Measurements from ENCODE around the gene LZTS2.

LZTS2 gene

GRCh38 chr10:101021239-101021638, 21.6 kb downstream of the LZTS2 start:
- Histone ChIP-seq H3K18ac (ENCODE audit: low read length) (no peak overlapping the region), H3K4me2 (ENCODE audit: low read length) (no peak overlapping the region), H3K4me1 (ENCODE audit: control insufficient read depth, low read depth, low read length) (peaks cover 4% of the 10 kb centered on the region), H4K8ac (ENCODE audit: low read depth, low read length) (no peak overlapping the region), H3K27me3 (ENCODE audit: insufficient read depth, low read length, poor library complexity) (peaks cover 8% of the 10 kb centered on the region), H2BK5ac (ENCODE audit: low read length) (no peak overlapping the region), H2AK5ac (ENCODE audit: low read length) (no peak overlapping the region), H3K4ac (ENCODE audit: low read depth, low read length) (no peak overlapping the region), H3K27ac (ENCODE audit: low read depth, low read length) (no peak overlapping the region), H3K36me3 (ENCODE audit: control insufficient read depth, insufficient read depth, low read length) (no peaks in the 10 kb centered on the region), H3K79me1 (ENCODE audit: low read length) (no peaks in the 10 kb centered on the region), H3K9ac (ENCODE audit: low read length) (no peak overlapping the region), H3K79me2 (ENCODE audit: control insufficient read depth, insufficient read depth, low read length) (no peaks in the 10 kb centered on the region), H3K23ac (ENCODE audit: low read length) (no peak overlapping the region), H2BK15ac (replicated peaks; ENCODE audit: low read depth) (no peak overlapping the region), H3K4me3 (ENCODE audit: low read length) (no peak overlapping the region), H4K5ac (ENCODE audit: low read length) (no peak overlapping the region), H2BK120ac (ENCODE audit: low read depth, low read length) (no peak overlapping the region), H3K56ac (ENCODE audit: low read length) (no peak overlapping the region)
- no peak for DNase-seq
- no CpG with 5 or more reads among the region's 4 CpGs for WGBS (ENCODE audit: extremely low coverage, insufficient coverage, low lambda C conversion rate)

GRCh38 chr10:101021692-101022251, 22.2 kb downstream of the LZTS2 start:
- no peak overlapping the region for H3K23ac ChIP-seq (ENCODE audit: low read length)
- H2BK5ac ChIP-seq (ENCODE audit: low read length): no peak overlapping the region
- no peak overlapping the region for H2BK15ac ChIP-seq (replicated peaks; ENCODE audit: low read depth)
- no peak overlapping the region for H2BK120ac ChIP-seq (ENCODE audit: low read depth, low read length)
- no peak overlapping the region for H3K27ac ChIP-seq (ENCODE audit: low read depth, low read length)
- no peak for DNase-seq
- H3K18ac ChIP-seq (ENCODE audit: low read length): no peak overlapping the region
- no peak overlapping the region for H3K9ac ChIP-seq (ENCODE audit: low read length)
- H3K4me1 ChIP-seq (ENCODE audit: control insufficient read depth, low read depth, low read length): peaks cover 4% of the 10 kb centered on the region
- no peaks in the 10 kb centered on the region for H3K79me1 ChIP-seq (ENCODE audit: low read length)
- H4K5ac ChIP-seq (ENCODE audit: low read length): no peak overlapping the region
- no peak overlapping the region for H3K4me2 ChIP-seq (ENCODE audit: low read length)
- no peak overlapping the region for H3K4ac ChIP-seq (ENCODE audit: low read depth, low read length)
- H3K56ac ChIP-seq (ENCODE audit: low read length): no peak overlapping the region
- no peak overlapping the region for H4K8ac ChIP-seq (ENCODE audit: low read depth, low read length)
- H3K4me3 ChIP-seq (ENCODE audit: low read length): no peak overlapping the region
- WGBS (ENCODE audit: extremely low coverage, insufficient coverage, low lambda C conversion rate): no CpG with 5 or more reads among the region's 11 CpGs
- peaks cover 8% of the 10 kb centered on the region for H3K27me3 ChIP-seq (ENCODE audit: insufficient read depth, low read length, poor library complexity)
- H2AK5ac ChIP-seq (ENCODE audit: low read length): no peak overlapping the region
- H3K36me3 ChIP-seq (ENCODE audit: control insufficient read depth, insufficient read depth, low read length): no peaks in the 10 kb centered on the region
- no peaks in the 10 kb centered on the region for H3K79me2 ChIP-seq (ENCODE audit: control insufficient read depth, insufficient read depth, low read length)

GRCh38 chr10:101022967-101023705, 23.5 kb downstream of the LZTS2 start:
- Histone ChIP-seq H3K79me1 (ENCODE audit: low read length) (no peaks in the 10 kb centered on the region), H3K4me3 (ENCODE audit: low read length) (no peak overlapping the region), H3K27ac (ENCODE audit: low read depth, low read length) (no peak overlapping the region), H3K4me2 (ENCODE audit: low read length) (no peak overlapping the region), H2BK5ac (ENCODE audit: low read length) (no peak overlapping the region), H3K27me3 (ENCODE audit: insufficient read depth, low read length, poor library complexity) (peaks cover 2% of the 10 kb centered on the region), H2BK120ac (ENCODE audit: low read depth, low read length) (no peak overlapping the region), H3K36me3 (ENCODE audit: control insufficient read depth, insufficient read depth, low read length) (no peaks in the 10 kb centered on the region), H3K56ac (ENCODE audit: low read length) (no peak overlapping the region), H2AK5ac (ENCODE audit: low read length) (no peak overlapping the region), H2BK15ac (replicated peaks; ENCODE audit: low read depth) (no peak overlapping the region), H3K79me2 (ENCODE audit: control insufficient read depth, insufficient read depth, low read length) (no peaks in the 10 kb centered on the region), H3K4ac (ENCODE audit: low read depth, low read length) (no peak overlapping the region), H4K5ac (ENCODE audit: low read length) (no peak overlapping the region), H3K4me1 (ENCODE audit: control insufficient read depth, low read depth, low read length) (peaks cover 4% of the 10 kb centered on the region), H3K18ac (ENCODE audit: low read length) (no peak overlapping the region), H3K9ac (ENCODE audit: low read length) (no peak overlapping the region), H4K8ac (ENCODE audit: low read depth, low read length) (no peak overlapping the region), H3K23ac (ENCODE audit: low read length) (no peak overlapping the region)
- DNase-seq: no peak
- WGBS (ENCODE audit: extremely low coverage, insufficient coverage, low lambda C conversion rate): no CpG with 5 or more reads among the region's 15 CpGs

GRCh38 chr10:101027106-101027720, 27.6 kb downstream of the LZTS2 start:
- Histone ChIP-seq H3K4me2 (ENCODE audit: low read length) (no peak overlapping the region), H3K79me2 (ENCODE audit: control insufficient read depth, insufficient read depth, low read length) (no peaks in the 10 kb centered on the region), H3K9ac (ENCODE audit: low read length) (no peak overlapping the region), H3K27me3 (ENCODE audit: insufficient read depth, low read length, poor library complexity) (no peaks in the 10 kb centered on the region), H2BK120ac (ENCODE audit: low read depth, low read length) (no peak overlapping the region), H3K27ac (ENCODE audit: low read depth, low read length) (no peak overlapping the region), H3K36me3 (ENCODE audit: control insufficient read depth, insufficient read depth, low read length) (no peaks in the 10 kb centered on the region), H3K23ac (ENCODE audit: low read length) (no peak overlapping the region), H3K56ac (ENCODE audit: low read length) (peak overlapping the region; percentile 64), H3K4me3 (ENCODE audit: low read length) (no peak overlapping the region), H3K4ac (ENCODE audit: low read depth, low read length) (no peak overlapping the region), H2BK15ac (replicated peaks; ENCODE audit: low read depth) (no peak overlapping the region), H2AK5ac (ENCODE audit: low read length) (no peak overlapping the region), H4K5ac (ENCODE audit: low read length) (no peak overlapping the region), H3K18ac (ENCODE audit: low read length) (no peak overlapping the region), H3K79me1 (ENCODE audit: low read length) (no peaks in the 10 kb centered on the region), H3K4me1 (ENCODE audit: control insufficient read depth, low read depth, low read length) (peaks cover 6% of the 10 kb centered on the region), H2BK5ac (ENCODE audit: low read length) (no peak overlapping the region), H4K8ac (ENCODE audit: low read depth, low read length) (no peak overlapping the region)
- peak; percentile 22 for DNase-seq
- WGBS (ENCODE audit: extremely low coverage, insufficient coverage, low lambda C conversion rate): no CpG with 5 or more reads among the region's 10 CpGs

GRCh38 chr10:101028446-101029337, 29.1 kb downstream of the LZTS2 start:
- no peak overlapping the region for H3K9ac ChIP-seq (ENCODE audit: low read length)
- no peak overlapping the region for H2AK5ac ChIP-seq (ENCODE audit: low read length)
- WGBS (ENCODE audit: extremely low coverage, insufficient coverage, low lambda C conversion rate): no CpG with 5 or more reads among the region's 7 CpGs
- no peak overlapping the region for H3K27ac ChIP-seq (ENCODE audit: low read depth, low read length)
- no peak overlapping the region for H4K5ac ChIP-seq (ENCODE audit: low read length)
- no peaks in the 10 kb centered on the region for H3K79me2 ChIP-seq (ENCODE audit: control insufficient read depth, insufficient read depth, low read length)
- H3K27me3 ChIP-seq (ENCODE audit: insufficient read depth, low read length, poor library complexity): no peaks in the 10 kb centered on the region
- H3K4me2 ChIP-seq (ENCODE audit: low read length): no peak overlapping the region
- H2BK5ac ChIP-seq (ENCODE audit: low read length): no peak overlapping the region
- H4K8ac ChIP-seq (ENCODE audit: low read depth, low read length): no peak overlapping the region
- no peak overlapping the region for H3K4me3 ChIP-seq (ENCODE audit: low read length)
- no peak overlapping the region for H3K56ac ChIP-seq (ENCODE audit: low read length)
- no peak overlapping the region for H2BK120ac ChIP-seq (ENCODE audit: low read depth, low read length)
- no peak overlapping the region for H3K23ac ChIP-seq (ENCODE audit: low read length)
- H3K79me1 ChIP-seq (ENCODE audit: low read length): no peaks in the 10 kb centered on the region
- no peak for DNase-seq
- H3K18ac ChIP-seq (ENCODE audit: low read length): no peak overlapping the region
- H2BK15ac ChIP-seq (replicated peaks; ENCODE audit: low read depth): no peak overlapping the region
- H3K4ac ChIP-seq (ENCODE audit: low read depth, low read length): no peak overlapping the region
- H3K36me3 ChIP-seq (ENCODE audit: control insufficient read depth, insufficient read depth, low read length): no peaks in the 10 kb centered on the region
- peaks cover 12% of the 10 kb centered on the region for H3K4me1 ChIP-seq (ENCODE audit: control insufficient read depth, low read depth, low read length)
